ENCODE results near the gene MALAT1. TPM values are rescaled to one million over a fixed set of nuclear protein-coding genes. Genes with fewer than 3 reads are reported as not detected.
"Not testable (repeated sequence)": the region's sequence is repeated elsewhere in the genome, so short reads cannot be mapped to it uniquely, and the experiment has no call there.

MALAT1 gene
- total RNA-seq, 1 donor from 2014 or later = 5,323 TPM

DNA sequence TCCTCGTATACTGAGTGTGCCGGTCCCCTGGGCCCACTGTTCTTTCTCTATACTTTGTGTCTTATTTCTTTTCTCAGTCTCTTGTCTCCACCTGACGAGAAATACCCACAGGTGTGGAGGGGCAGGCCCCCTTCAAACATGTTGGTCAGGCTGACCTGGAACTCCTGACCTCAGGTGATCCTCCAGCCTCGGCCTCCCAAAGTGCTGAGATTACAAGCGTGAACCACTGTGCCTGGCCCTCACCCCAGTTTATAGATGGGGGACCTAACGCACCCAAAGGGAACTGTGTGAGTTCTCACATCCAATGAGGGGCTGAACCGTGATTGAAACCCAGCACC is 24.8 kb downstream of the MALAT1 start:
- not testable (repeated sequence) for H3K36me3 Mint-ChIP-seq (ENCODE audit: low read depth); H3K27me3 Mint-ChIP-seq (ENCODE audit: insufficient read depth); H3K9me3 Mint-ChIP-seq; DNase-seq (ENCODE audit: low spot score)
- intact Hi-C loops (cut with micrococcal nuclease) = loop anchor here (1.0 kb wide), 2 partner anchors 13 to 169 kb away; partner anchors contain the start of gene TIGD3
- Mint-ChIP-seq H3K4me1 (ENCODE audit: low read depth) (peaks cover 38% of the 10 kb centered on the region), H3K27ac (peak overlapping the region; percentile 82), H3K4me3 (peak overlapping the region; percentile 81)

- Mint-ChIP-seq H3K27ac (peak overlapping the region; percentile 82), H3K27me3 (ENCODE audit: insufficient read depth) (no peaks in the 10 kb centered on the region), H3K4me3 (peak overlapping the region; percentile 81), H3K9me3 (no peaks in the 10 kb centered on the region), H3K4me1 (ENCODE audit: low read depth) (peaks cover 42% of the 10 kb centered on the region), H3K36me3 (ENCODE audit: low read depth) (peaks cover 12% of the 10 kb centered on the region)
- intact Hi-C loops (cut with micrococcal nuclease) = no loop called here
- no peak for DNase-seq (ENCODE audit: low spot score)
These were observed 25.3 kb downstream of the MALAT1 start for GRCh38 chr11:65524014-65524740.

DNA sequence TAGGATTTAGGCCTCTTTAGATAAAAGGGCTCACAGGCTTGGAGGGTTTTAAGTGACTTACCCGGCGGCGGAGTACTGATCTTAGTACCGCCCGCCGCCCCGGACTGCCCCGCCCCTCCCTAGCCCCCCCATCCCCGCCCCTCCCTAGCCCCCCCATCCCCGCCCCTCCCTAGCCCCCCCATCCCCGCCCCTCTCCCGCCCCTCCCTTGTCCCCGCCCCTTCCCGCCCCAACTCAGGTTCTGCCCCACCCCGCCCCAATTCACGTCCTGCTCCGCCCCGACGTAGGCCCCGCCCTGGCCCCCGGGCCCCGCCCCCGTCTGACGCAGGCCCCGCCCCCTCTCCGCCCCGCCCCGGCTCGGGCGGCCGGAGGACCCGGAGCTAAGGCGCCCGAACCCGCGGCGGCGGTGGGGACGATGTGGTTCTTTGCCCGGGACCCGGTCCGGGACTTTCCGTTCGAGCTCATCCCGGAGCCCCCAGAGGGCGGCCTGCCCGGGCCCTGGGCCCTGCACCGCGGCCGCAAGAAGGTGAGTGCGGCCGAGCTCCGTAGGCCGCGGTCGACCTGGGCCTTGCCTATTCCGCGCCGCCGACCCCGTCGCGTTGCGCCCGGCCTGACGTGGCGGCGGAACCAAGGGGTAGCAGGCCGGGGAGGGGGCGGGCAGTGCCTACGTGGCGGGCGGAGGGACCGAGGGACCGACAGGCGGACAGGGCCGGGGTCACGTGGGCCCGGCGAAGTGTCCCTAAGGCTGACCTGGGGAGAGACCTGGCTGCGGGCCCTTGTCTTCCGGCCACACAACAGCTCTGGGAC is 26.1 kb downstream of the MALAT1 start, which contains the start of gene SCYL1:
Gene SCYL1 (plus strand): TSS at position 343 of the 805 bp plus-strand sequence. CDS start 71 bp downstream, at position 414.
- peak; percentile 71 for DNase-seq (ENCODE audit: low spot score)
- Mint-ChIP-seq H3K27me3 (ENCODE audit: insufficient read depth) (no peaks in the 10 kb centered on the region), H3K36me3 (ENCODE audit: low read depth) (peaks cover 15% of the 10 kb centered on the region), H3K27ac (peak within 1 kb of the TSS; percentile 82), H3K9me3 (no peaks in the 10 kb centered on the region), H3K4me3 (peak within 1 kb of the TSS; percentile 89), H3K4me1 (ENCODE audit: low read depth) (peaks cover 46% of the 10 kb centered on the region)
- intact Hi-C loops (cut with micrococcal nuclease) = loop anchor here (1.0 kb wide), 2 partner anchors 15 to 21 kb away; no protein-coding TSS in a partner anchor

GRCh38 chr11:65525546-65526480 is 27.0 kb downstream of the MALAT1 start:
- Mint-ChIP-seq H3K4me3 (peak overlapping the region; percentile 89), H3K4me1 (ENCODE audit: low read depth) (peaks cover 50% of the 10 kb centered on the region), H3K27me3 (ENCODE audit: insufficient read depth) (no peaks in the 10 kb centered on the region), H3K36me3 (ENCODE audit: low read depth) (peaks cover 20% of the 10 kb centered on the region), H3K27ac (peak overlapping the region; percentile 80), H3K9me3 (no peaks in the 10 kb centered on the region)
- no peak for DNase-seq (ENCODE audit: low spot score)
- intact Hi-C loops (cut with micrococcal nuclease) = loop anchor here (1.0 kb wide), 2 partner anchors 14 to 20 kb away; no protein-coding TSS in a partner anchor

GRCh38 chr11:65526744-65527143 is 27.9 kb downstream of the MALAT1 start:
- Mint-ChIP-seq H3K4me1 (ENCODE audit: low read depth) (peaks cover 46% of the 10 kb centered on the region), H3K36me3 (ENCODE audit: low read depth) (peaks cover 30% of the 10 kb centered on the region), H3K9me3 (no peaks in the 10 kb centered on the region), H3K27ac (no peak overlapping the region), H3K4me3 (peak overlapping the region; percentile 89), H3K27me3 (ENCODE audit: insufficient read depth) (no peaks in the 10 kb centered on the region)
- no peak for DNase-seq (ENCODE audit: low spot score)
- intact Hi-C loops (cut with micrococcal nuclease) = no loop called here

- H3K27ac Mint-ChIP-seq = no peak overlapping the region
- DNase-seq (ENCODE audit: low spot score) = no peak
- no peak overlapping the region for H3K4me3 Mint-ChIP-seq
- no peaks in the 10 kb centered on the region for H3K9me3 Mint-ChIP-seq
- peaks cover 33% of the 10 kb centered on the region for H3K36me3 Mint-ChIP-seq (ENCODE audit: low read depth)
- H3K4me1 Mint-ChIP-seq (ENCODE audit: low read depth) = peaks cover 25% of the 10 kb centered on the region
- intact Hi-C loops (cut with micrococcal nuclease) = no loop called here
- no peaks in the 10 kb centered on the region for H3K27me3 Mint-ChIP-seq (ENCODE audit: insufficient read depth)
These were observed 30.0 kb downstream of the MALAT1 start for GRCh38 chr11:65528819-65529350.

DNA sequence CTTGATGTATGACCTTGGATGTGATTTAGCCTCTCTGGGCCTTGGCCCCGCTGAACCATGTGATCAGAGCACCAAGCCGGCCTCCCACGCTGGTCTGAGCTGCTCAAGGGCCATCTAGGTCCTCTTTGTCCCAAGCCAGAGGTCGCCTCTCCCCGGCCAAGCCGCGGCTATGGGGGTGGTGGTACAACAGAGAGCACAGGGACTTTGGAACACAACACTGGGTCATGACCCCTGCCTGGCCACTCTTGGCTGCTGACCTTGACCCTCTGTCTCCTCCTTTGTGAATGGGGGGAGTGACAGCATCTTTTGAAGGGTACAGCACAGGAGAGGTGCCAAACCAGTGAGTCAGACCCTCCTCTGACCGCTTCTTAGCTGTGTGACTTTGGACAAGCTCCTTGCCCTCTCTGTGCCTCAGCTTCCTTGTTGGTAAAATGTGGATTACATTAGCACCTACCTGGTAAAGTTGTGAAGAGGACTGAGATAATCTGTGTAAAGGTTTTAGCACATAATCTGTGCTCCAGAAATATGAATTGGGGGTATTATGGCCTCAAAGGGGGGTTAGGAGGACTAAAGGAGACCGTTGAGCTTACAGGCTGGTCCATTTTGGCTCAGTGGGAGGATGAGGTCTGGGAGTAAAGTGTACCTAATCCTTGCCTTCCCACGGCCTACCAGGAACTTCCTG is 30.8 kb downstream of the MALAT1 start:
- intact Hi-C loops (cut with micrococcal nuclease) = no loop called here
- H3K27ac Mint-ChIP-seq = no peak overlapping the region
- no peak for DNase-seq (ENCODE audit: low spot score)
- no peak overlapping the region for H3K4me3 Mint-ChIP-seq
- H3K27me3 Mint-ChIP-seq (ENCODE audit: insufficient read depth) = no peaks in the 10 kb centered on the region
- H3K36me3 Mint-ChIP-seq (ENCODE audit: low read depth) = peaks cover 36% of the 10 kb centered on the region
- no peaks in the 10 kb centered on the region for H3K9me3 Mint-ChIP-seq
- H3K4me1 Mint-ChIP-seq (ENCODE audit: low read depth) = peaks cover 18% of the 10 kb centered on the region

GRCh38 chr11:65530157-65530496 is 31.3 kb downstream of the MALAT1 start:
- H3K27me3 Mint-ChIP-seq (ENCODE audit: insufficient read depth) = no peaks in the 10 kb centered on the region
- peaks cover 18% of the 10 kb centered on the region for H3K4me1 Mint-ChIP-seq (ENCODE audit: low read depth)
- no peaks in the 10 kb centered on the region for H3K9me3 Mint-ChIP-seq
- no peak overlapping the region for H3K4me3 Mint-ChIP-seq
- no peak for DNase-seq (ENCODE audit: low spot score)
- intact Hi-C loops (cut with micrococcal nuclease) = no loop called here
- peaks cover 38% of the 10 kb centered on the region for H3K36me3 Mint-ChIP-seq (ENCODE audit: low read depth)
- H3K27ac Mint-ChIP-seq = no peak overlapping the region

DNA sequence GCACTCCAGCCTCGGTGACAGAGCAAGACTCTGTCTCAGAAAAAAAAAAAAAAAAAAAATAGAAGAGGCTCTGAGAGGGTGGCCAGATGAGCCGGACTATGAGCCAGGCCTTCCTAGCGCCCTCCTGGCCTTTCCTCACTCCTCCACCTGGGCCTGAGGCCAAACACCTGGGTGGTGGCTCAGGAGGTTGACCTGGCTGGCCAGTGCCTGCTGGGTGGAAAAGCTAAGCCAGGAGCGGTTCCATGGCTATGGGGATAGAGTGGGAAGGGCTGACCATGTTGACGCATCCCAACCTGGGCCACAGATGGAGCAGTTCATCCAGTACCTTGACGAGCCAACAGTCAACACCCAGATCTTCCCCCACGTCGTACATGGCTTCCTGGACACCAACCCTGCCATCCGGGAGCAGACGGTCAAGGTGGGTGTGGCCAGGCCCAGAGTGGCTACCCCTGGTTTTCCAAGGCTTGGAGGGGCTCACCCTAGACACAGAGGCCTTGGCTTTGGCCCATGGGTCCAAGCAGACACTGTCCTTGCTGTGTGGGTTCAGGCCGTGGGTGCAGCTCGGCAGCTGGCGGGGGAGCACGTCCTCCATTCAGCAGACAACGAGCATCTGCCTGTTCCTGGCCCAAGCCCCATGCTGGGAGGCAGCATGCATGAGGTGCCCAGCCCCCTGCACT is 33.7 kb downstream of the MALAT1 start:
- H3K9me3 Mint-ChIP-seq = no peaks in the 10 kb centered on the region
- intact Hi-C loops (cut with micrococcal nuclease) = no loop called here
- no peak overlapping the region for H3K27ac Mint-ChIP-seq
- no peaks in the 10 kb centered on the region for H3K27me3 Mint-ChIP-seq (ENCODE audit: insufficient read depth)
- peaks cover 35% of the 10 kb centered on the region for H3K36me3 Mint-ChIP-seq (ENCODE audit: low read depth)
- H3K4me1 Mint-ChIP-seq (ENCODE audit: low read depth) = peaks cover 13% of the 10 kb centered on the region
- H3K4me3 Mint-ChIP-seq = no peak overlapping the region
- DNase-seq (ENCODE audit: low spot score) = no peak

- Mint-ChIP-seq H3K27me3 (ENCODE audit: insufficient read depth) (no peaks in the 10 kb centered on the region), H3K27ac (no peak overlapping the region), H3K36me3 (ENCODE audit: low read depth) (peaks cover 24% of the 10 kb centered on the region)
These were observed 36.3 kb downstream of the MALAT1 start for GRCh38 chr11:65535102-65535501.

GRCh38 chr11:65536412-65537295 is 37.8 kb downstream of the MALAT1 start:
- Mint-ChIP-seq H3K36me3 (ENCODE audit: low read depth) (peaks cover 13% of the 10 kb centered on the region), H3K4me1 (ENCODE audit: low read depth) (peaks cover 6% of the 10 kb centered on the region), H3K4me3 (no peak overlapping the region), H3K27me3 (ENCODE audit: insufficient read depth) (no peaks in the 10 kb centered on the region), H3K27ac (no peak overlapping the region), H3K9me3 (no peaks in the 10 kb centered on the region)
- intact Hi-C loops (cut with micrococcal nuclease) = no loop called here
- DNase-seq (ENCODE audit: low spot score) = no peak

More at GRCh38 chr11:65535102-65535501, 36.3 kb downstream of the MALAT1 start:
- Mint-ChIP-seq H3K9me3 (no peaks in the 10 kb centered on the region), H3K4me3 (no peak overlapping the region), H3K4me1 (ENCODE audit: low read depth) (peaks cover 2% of the 10 kb centered on the region)
- intact Hi-C loops (cut with micrococcal nuclease) = no loop called here
- DNase-seq (ENCODE audit: low spot score) = no peak
